Coronary artery (tissue), 2 donors: Measurements from ENCODE around the gene GPC3.
"Not testable (repeated sequence)": the region's sequence is repeated elsewhere in the genome, so short reads cannot be mapped to it uniquely, and the experiment has no call there.

Source experiments
- DNase-seq: peaks from one replicate; pipeline ENCODE4 v3.0.0-alpha.2; 2017; ENCODE audit warnings: low spot score
- H3K27ac ChIP-seq, 2 donors: fragments of 200-600 bp; sonication (generic); one replicate each; pipeline ENCODE4 v1.5.1; 2016 to 2019
- H3K4me3 ChIP-seq: fragments of 200-600 bp; sonication (generic); 2 replicates; pipeline ENCODE4 v1.5.1; 2016; ENCODE audit warnings: mild to moderate bottlenecking, moderate library complexity
- CTCF ChIP-seq: fragments of 200-600 bp; sonication (generic); IDR thresholded peaks from one replicate; pipeline ENCODE4 v1.5.1; 2019; ENCODE audit warnings: antibody characterized with exemption

Gene GPC3

DNA sequence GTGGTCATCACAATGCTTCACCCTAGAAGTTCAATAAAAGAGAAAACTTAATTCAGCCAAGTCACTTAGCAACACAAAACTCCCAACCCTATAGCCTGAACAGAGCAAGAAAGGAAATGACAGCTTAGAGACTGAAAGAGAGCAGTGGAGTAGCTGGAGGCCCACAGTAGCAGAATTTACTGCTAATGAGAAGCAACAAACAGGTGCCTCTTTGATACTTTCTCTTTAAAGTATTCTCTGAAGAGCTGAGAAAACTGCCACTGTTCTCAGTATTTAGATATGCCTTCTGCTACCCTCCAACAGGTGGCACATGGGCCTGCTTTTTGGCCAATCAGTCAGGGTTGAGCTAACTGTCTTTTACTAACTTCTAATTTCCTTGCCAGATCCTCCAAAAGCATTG, 240.0 kb downstream of the GPC3 start:
- no peak for DNase-seq
- Histone ChIP-seq H3K27ac (no peak overlapping the region), H3K4me3 (no peak overlapping the region)
- no peak for TF ChIP-seq CTCF

- DNase-seq, result no peak
- H3K27ac ChIP-seq, result no peak overlapping the region
- no peak overlapping the region for H3K4me3 ChIP-seq
- TF ChIP-seq CTCF, result no peak
These were observed 242.6 kb downstream of the GPC3 start for GRCh38 chrX:133742602-133743305.

DNA sequence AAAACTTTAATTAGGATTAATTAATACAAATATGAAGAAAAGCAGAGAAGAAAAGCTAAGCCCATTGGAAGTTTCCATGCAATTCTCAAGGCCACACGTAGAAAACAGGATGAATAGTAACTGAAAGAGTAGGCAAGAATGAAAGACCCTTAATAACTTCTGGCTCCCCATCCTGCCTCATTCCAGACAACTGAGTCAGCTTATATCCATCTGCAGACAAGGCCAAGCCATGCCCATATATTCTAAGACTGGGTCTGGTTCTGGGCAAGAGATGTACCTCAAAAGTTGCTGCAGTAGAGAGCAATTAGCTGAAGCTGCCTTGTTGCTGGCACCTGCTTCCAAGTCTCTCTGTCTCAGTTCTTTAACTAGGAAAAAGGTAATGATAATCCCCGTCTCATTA, 244.1 kb downstream of the GPC3 start:
- no peak for TF ChIP-seq CTCF
- DNase-seq, result no peak
- Histone ChIP-seq H3K4me3 (no peak overlapping the region), H3K27ac (no peak overlapping the region)

DNA sequence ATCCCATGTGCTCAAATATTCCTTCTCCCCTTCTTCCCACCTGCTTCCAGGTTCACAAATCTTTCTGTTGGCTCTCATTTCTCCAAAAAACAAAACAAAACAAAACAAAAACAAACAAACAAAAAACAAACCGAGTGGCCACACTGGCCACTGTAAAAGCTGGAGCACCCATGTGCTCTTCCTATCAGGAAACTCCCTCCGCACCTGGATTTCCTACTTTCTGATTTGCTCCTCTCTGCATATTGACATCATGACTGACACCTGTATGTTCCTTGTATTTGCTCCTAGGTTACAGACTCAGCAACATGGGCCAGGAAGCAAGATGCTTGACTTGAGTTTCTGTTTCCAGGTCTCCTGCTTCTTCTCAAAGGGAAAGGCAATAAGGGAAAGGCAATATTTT, 258.8 kb downstream of the GPC3 start:
- no peak overlapping the region for H3K27ac ChIP-seq
- H3K4me3 ChIP-seq, result no peak overlapping the region
- DNase-seq, result no peak
- TF ChIP-seq CTCF, result no peak

DNA sequence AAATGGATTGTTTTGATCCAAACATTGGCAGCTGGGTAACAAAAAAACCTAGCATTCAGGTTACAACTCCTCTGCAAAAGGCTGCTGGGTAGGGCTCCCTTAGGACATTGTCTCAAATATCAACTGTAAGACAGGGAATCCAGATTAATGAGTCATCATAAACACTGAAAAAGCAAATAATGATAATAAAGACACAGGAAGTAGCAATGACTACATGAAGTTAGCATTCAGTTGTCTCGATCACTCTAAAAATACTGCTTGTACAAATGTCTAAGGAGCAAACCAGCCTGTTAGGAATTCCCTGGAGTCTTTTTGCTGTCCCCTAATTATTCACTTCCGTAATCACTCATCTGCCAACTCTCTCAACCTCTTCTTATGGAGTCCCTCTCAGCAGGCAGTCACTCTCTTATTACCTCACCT, 259.2 kb downstream of the GPC3 start:
- no peak overlapping the region for H3K4me3 ChIP-seq
- no peak for DNase-seq
- H3K27ac ChIP-seq, result no peak overlapping the region
- TF ChIP-seq CTCF, result no peak

DNA sequence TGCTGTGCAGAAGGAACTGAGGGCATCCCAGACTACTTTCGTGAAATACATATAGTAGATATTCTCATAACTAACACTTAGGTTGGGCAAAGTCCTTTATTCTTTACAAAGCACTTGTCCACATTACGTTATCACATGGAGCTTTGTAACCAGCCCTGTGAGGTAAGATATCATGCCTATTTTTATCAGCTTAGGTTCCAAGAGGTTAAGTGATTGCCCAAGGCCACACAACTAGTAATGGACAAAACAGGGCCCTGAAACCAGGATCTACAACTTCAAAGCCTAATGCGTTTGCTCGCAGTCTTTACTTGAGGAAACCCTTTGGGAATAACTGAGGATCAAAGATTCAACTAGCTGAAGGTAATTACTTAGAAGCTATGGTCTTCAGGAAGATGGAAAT, 261.5 kb downstream of the GPC3 start:
- no peak for DNase-seq
- H3K27ac ChIP-seq, result no peak overlapping the region
- H3K4me3 ChIP-seq, result no peak overlapping the region
- TF ChIP-seq CTCF, result no peak

DNA sequence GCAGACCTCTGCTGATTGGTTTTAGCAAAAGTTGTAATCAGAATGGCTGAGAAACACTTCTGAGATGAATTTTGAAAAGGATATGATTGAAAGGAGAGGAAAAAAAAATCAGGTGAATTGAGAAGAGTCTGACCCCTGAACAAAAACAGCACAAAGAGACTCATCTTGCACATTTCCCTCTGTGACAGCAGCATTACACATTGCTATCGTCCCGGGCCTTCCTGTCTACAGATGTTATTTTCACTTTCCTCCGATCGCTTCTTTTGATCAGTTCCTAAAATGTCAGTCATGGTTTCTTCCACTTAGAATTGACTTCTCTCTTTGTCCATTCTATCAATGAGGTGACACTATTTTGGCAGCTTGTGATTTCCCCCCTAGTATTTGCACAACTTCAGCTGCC, 262.6 kb downstream of the GPC3 start:
- no peak for DNase-seq
- Histone ChIP-seq H3K27ac (no peak overlapping the region), H3K4me3 (no peak overlapping the region)
- TF ChIP-seq CTCF, result no peak

GRCh38 chrX:133720269-133720668, 265.1 kb downstream of the GPC3 start:
- H3K27ac ChIP-seq, DNase-seq, H3K4me3 ChIP-seq: not testable (repeated sequence)
